Liver (tissue), 3 donors: ENCODE results near the gene UBQLN1.

ENCODE experiments used
- CTCF ChIP-seq: fragments of 150-350 bp; IDR thresholded peaks from 2 replicates; pipeline ENCODE4 v1.5.1; 2017; ENCODE audit warnings: improper control_type of control experiment, low read depth, low read length; ENCODE audit not compliant: missing input control
- EGR1 ChIP-seq, 2 donors: IDR thresholded peaks; 2 replicates each; pipeline ENCODE4 v1.6.1; 2016 to 2018; ENCODE audit warnings: antibody characterized with exemption in 2 of 2, low read depth in 2 of 2
- JUND ChIP-seq, 2 donors: IDR thresholded peaks; 2 replicates each; pipeline ENCODE4 v1.6.1; 2016; ENCODE audit warnings: antibody characterized with exemption in 2 of 2
- MAX ChIP-seq: IDR thresholded peaks from 2 replicates; pipeline ENCODE4 v1.6.1; 2016; ENCODE audit warnings: antibody characterized with exemption
- NR2F2 ChIP-seq: IDR thresholded peaks from 2 replicates; pipeline ENCODE4 v1.6.1; 2016; ENCODE audit warnings: antibody characterized with exemption
- donor health status: healthy.
- donor health status: healthy.

GRCh38 chr9:83724436-83724835 lies 16.7 kb upstream of the UBQLN1 start:
- TF ChIP-seq CTCF = no peak
- no peak for TF ChIP-seq MAX
- TF ChIP-seq JUND (IDR thresholded peaks at IDR 0.05) = no peak
- TF ChIP-seq EGR1 (IDR thresholded peaks at IDR 0.05; ENCODE audit: low read depth in 2 of 2) = no peak
- TF ChIP-seq NR2F2 = no peak
